Epithelial cell of esophagus (primary cell): ENCODE results near the gene ST6GAL1.
A peak's percentile ranks its signal among the peaks of the same experiment; 100 is the strongest.
"Not testable (repeated sequence)": the region's sequence is repeated elsewhere in the genome, so short reads cannot be mapped to it uniquely, and the experiment has no call there.

Experiments
- DNase-seq: peaks from one replicate; pipeline ENCODE4 v3.0.0; 2010; ENCODE audit warnings: low read depth
- H3K4me3 ChIP-seq: 2 replicates; pipeline ENCODE4 v1.5.1; 2011; ENCODE audit warnings: mild to moderate bottlenecking, low read length, control low read depth
- TF ChIP-seq, protein P1 (sequence below): IDR thresholded peaks from 2 replicates; pipeline ENCODE4 v1.5.1; 2011; ENCODE audit warnings: low read depth, mild to moderate bottlenecking, low read length, control low read depth, inconsistent platforms; ENCODE audit not compliant: insufficient read depth; ENCODE audit errors: missing control alignments

The ST6GAL1 gene

DNA sequence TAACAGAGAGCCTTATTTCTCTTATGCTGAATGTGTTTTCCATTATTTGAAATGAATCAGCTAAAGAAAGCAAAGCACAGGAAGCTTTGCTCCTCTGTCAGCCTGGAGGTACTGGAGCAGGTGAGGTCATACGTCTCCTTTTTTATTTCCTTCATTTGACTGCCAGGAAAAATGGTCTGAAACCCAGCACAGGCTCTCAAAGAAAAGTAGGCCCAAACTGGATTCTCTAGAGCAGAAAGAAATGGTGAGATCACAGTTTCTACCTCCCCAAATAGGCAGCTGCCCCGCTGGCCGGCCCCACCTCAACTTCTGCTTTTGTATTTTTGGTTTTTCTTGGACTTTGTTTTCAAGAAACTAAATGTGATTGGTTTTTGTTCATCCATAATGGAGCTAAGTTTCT is 113.9 kb downstream of the ST6GAL1 start:
- TF ChIP-seq, protein P1, sequence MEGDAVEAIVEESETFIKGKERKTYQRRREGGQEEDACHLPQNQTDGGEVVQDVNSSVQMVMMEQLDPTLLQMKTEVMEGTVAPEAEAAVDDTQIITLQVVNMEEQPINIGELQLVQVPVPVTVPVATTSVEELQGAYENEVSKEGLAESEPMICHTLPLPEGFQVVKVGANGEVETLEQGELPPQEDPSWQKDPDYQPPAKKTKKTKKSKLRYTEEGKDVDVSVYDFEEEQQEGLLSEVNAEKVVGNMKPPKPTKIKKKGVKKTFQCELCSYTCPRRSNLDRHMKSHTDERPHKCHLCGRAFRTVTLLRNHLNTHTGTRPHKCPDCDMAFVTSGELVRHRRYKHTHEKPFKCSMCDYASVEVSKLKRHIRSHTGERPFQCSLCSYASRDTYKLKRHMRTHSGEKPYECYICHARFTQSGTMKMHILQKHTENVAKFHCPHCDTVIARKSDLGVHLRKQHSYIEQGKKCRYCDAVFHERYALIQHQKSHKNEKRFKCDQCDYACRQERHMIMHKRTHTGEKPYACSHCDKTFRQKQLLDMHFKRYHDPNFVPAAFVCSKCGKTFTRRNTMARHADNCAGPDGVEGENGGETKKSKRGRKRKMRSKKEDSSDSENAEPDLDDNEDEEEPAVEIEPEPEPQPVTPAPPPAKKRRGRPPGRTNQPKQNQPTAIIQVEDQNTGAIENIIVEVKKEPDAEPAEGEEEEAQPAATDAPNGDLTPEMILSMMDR, result no peak
- H3K4me3 ChIP-seq, result no peak overlapping the region
- peak; percentile 51 for DNase-seq

DNA sequence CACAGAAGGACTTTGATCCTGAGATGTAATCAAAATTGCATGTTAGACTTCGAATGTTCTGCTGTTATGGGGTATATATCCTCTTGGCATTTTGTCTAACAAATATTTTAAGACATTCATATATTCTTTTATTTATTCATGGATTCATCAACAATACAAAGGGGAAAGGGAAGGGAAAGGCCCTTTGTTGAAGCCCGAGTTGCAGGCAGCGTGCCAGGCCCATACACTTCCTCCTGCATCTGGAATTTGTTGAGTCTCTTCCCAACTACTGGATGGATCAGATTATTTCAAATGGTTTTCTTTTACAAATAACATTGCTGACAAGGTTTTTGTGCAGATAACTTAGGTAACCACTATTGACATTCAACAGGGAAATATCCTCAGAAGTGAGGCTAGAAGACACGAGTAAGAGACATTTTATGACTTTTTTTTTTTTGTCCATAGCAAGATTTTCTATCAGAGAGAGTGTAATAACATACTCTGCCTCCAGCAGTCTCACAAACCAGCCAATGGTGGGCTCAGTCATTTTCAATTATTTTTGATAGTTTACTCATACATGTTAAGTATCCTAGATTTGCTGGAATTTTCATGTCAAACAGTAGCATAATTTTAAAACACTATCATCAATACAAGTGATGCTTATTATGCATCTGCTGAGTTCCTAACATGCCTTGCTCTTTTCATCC is 114.7 kb downstream of the ST6GAL1 start:
- no peak for DNase-seq
- H3K4me3 ChIP-seq, result no peak overlapping the region
- TF ChIP-seq, protein P1, result no peak

DNA sequence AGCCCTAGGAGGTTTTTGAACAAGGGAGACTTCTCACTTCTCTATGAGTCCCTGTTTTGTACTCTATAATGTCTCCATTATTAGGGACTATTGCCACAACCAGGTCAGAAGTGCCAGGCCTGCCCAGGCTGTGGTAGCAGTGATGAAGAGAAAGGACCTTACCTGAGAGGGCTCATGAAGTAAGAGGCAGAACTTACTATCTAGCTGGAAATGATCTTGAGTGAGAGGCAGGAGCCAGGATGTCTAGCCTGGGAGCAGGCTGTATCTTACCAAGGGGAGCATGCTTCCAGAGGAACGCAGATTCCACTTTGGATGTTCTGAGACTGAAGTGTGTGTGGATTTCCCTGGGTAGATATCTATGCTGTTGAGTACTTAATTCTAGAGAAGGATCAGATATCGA is 115.7 kb downstream of the ST6GAL1 start:
- TF ChIP-seq, protein P1, result no peak
- no peak overlapping the region for H3K4me3 ChIP-seq
- DNase-seq, result no peak

DNA sequence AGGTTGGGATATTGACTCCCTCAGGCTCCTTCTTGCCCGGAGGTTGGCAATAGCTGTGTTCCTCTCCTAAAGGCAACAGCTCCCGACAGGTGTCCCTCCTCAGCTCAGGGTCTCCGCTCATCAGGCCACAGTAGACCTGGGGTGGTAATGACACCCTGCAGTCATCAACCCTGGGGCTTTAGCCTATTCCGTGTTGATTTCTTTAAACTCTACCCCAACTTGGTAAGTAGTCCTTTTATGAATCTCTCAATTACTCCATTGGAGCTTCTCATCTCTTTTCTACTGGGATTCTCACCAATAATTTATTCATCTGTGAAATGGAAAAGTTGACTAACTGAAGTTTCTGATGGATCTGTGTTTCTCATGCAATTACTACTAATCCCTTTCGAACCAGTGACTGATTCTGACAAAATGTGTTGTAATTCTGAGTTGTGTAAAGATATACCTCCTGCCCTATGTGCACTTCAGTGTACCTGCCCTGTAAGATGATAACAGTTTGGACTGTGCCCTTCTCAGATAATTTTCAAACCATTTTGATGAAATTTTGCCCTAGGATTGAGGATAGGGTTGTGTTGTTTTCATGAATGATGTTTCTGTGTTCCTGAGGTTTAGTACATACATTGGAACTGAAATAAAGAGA is 119.3 kb downstream of the ST6GAL1 start:
- no peak overlapping the region for H3K4me3 ChIP-seq
- TF ChIP-seq, protein P1, result no peak
- DNase-seq, result no peak

DNA sequence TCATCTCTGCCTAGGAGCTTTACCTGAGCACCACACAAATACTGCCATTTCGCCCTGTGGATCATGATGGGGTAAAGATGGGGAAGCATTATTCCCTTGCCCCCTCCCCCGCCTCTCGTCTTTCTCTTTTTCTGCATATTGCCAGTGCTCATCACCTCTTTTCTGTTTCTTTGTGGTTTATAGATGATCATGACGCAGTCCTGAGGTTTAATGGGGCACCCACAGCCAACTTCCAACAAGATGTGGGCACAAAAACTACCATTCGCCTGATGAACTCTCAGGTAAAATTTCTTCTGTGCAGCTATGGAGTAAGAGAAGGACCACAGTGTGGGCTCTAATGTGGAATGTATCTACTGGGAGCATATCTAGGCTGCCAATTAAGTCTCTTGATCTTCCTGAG is 120.7 kb downstream of the ST6GAL1 start:
- DNase-seq, result no peak
- TF ChIP-seq, protein P1, result no peak
- no peak overlapping the region for H3K4me3 ChIP-seq

DNA sequence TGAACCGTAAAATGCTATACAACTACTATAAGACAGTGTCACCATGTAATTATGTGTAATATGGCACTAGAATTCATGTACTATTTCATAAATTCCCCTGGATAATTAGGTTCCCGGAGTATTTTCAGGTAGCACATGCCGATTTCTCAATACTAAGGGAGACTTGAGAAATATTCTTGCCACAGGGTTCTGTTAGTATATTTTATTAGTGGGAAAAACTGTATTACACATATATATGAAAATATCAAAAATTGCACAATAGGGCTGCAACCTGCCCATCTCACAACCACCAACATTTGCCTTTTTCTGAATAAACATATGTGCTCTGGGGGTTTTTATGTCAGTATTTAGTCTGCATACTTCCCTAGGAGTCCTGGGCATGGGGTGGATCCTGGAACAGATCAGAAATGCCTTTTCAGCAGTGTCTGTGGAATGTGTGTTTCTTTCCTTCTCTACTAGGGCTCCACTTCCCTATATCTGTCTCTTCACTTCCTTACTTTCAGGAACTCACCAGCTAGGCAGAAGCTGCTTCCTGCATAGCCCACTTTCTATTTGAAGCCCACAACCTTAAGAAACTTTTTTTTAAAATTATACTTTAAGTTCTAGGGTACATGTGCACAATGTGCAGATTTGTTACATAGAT is 121.5 kb downstream of the ST6GAL1 start:
- no peak overlapping the region for H3K4me3 ChIP-seq
- no peak for DNase-seq
- TF ChIP-seq, protein P1, result no peak

DNA sequence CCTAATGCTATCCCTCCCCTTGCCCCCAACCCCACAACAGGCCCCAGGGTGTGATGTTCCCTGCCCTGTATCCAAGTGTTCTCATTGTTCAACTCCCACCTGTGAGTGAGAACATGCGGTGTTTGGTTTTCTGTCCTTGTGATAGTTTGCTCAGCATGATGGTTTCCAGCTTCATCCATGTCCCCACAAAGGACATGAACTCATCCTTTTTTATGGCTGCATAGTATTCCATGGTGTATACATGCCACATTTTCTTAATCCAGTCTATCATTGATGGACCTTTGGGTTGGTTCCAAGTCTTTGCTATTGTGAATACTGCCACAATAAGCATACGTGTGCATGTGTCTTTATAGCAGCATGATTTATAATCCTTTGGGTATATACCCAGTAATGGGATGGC is 122.1 kb downstream of the ST6GAL1 start:
- H3K4me3 ChIP-seq, DNase-seq: not testable (repeated sequence)

DNA sequence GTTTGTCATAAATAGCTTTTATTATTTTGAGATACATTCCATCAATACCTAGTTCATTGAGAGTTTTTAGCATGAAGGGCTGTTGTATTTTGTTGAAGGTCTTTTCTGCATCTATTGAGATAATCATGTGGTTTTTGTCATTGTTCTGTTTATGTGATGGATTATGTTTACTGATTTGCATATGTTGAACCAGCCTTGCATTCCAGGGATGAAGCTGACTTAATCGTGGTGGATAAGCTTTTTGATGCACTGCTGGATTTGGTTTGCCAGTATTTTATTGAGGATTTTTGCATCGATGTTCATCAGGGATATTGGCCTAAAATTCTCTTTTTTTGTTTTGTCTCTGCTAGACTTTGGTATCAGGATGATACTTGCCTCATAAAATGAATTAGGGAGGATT is 124.1 kb downstream of the ST6GAL1 start:
- not testable (repeated sequence) for H3K4me3 ChIP-seq, DNase-seq

DNA sequence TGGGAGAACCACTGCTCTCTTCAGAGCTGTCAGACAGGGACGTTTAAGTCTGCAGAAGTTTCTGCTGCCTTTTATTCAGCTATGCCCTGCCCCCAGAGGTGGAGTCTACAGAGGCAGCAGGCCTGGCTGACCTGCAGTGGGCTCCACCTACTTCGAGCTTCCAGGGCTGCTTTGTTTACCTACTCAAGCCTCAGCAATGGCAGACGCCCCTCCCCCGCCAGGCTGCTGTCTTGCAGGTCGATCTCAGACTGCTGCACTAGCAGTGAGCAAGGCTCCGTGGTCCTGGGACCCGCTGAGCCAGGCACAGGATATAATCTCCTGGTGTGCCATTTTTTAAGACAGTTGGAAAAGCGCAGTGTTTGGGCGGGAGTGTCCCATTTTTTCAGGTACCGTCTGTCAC is 127.5 kb downstream of the ST6GAL1 start:
- H3K4me3 ChIP-seq, DNase-seq: not testable (repeated sequence)
